GOT3 (cell line): ENCODE data around the gene NDUFB10.
A peak's percentile ranks its signal among the peaks of the same experiment; 100 is the strongest.
"Not testable (repeated sequence)": the region's sequence is repeated elsewhere in the genome, so short reads cannot be mapped to it uniquely, and the experiment has no call there.

Experiments
- DNase-seq: peaks from one replicate; lab custom pipeline; 2025; ENCODE audit warnings: mixed read lengths; lab: John Stamatoyannopoulos, UW

The NDUFB10 gene

GRCh38 chr16:1959269-1960039 lies at the start of gene NDUFB10:
Gene NDUFB10 (plus strand): TSS chr16:1959538. CDS start chr16:1959625, 87 bp downstream.
- DNase-seq = peak; percentile 82

DNA sequence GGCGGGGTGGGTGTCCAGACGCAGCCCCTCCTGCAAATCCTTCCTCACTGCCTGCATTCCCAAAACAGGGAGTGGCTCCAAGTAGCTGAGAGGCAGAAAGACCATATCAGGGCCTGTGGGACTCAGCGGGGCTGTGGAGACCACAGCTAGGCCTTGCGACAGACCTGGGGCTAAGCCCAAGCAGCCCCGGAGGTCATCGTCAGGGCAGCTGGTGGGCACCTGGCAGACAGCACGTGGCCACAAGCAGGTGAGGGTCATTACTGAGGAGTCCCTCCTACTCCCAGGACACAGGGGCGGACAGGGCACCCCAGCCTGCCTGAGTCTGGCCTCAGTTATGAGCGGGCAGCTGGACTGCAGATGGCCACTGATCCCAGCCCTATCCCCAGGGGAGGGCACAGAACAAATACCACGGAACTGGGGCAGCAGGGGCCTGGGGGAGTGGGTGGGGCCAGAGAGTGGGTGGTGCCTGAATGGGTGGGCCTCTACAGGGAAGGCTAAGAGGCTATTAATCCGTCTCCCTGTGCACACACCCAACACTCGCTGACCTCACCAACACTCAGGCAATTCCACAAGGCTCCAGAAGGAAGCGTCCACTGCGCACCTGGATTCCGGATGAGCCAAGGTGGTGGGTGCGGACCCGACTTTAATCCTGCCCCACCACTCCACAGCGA lies 49.6 kb upstream of the NDUFB10 start:
- DNase-seq = no peak

GRCh38 chr16:1911467-1912214 lies 47.7 kb upstream of the NDUFB10 start:
- DNase-seq = no peak

- no peak for DNase-seq
Measured at GRCh38 chr16:1912215-1912543, 47.2 kb upstream of the NDUFB10 start.

- DNase-seq = no peak
Measured at GRCh38 chr16:1913327-1914083, 45.8 kb upstream of the NDUFB10 start.

DNA sequence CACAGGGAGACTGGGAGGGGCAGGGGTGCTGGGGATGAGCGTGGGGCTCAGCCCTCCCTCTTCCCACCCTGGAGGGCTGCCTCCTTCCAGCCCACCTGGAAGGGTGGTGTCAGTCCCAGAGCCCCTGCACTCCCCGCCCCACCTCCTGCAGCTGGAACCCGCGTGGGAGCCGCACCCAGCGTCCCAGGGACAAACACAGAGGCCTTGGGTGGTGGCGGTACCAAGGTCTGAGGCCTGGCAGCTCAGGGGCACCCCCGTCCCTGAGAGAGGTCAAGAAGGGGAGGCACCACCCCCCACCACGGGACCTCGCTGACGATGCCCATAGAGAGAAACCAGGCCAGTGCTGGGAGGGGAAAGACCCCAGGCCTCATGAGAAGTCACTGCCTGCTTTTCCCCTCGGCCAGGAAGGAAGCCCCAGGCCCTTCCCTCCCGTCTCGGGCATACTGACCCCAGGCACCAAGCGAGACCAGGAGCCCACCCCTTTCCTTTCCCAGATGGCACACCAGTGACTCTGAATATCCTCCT lies 45.2 kb upstream of the NDUFB10 start:
- no peak for DNase-seq

DNA sequence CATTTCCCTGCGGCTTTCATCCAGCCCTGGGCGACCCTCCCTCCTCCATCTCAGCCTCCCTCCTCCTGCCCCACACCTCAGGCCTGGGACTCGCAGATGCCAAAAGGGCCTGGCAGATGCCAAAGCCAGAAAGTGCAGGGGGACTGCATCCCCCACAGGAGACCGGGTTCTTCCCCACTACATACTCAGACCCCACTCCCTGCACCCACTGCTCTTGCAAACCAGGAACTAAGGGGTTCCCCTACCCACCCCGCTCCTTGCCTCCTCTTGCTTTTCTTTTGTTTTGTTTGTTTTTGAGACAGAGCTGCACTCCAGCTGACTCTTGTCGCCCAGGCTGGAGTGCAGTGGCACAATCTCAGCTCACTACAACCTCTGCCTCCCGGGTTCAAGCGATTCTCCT lies 44.4 kb upstream of the NDUFB10 start:
- DNase-seq = no peak

DNA sequence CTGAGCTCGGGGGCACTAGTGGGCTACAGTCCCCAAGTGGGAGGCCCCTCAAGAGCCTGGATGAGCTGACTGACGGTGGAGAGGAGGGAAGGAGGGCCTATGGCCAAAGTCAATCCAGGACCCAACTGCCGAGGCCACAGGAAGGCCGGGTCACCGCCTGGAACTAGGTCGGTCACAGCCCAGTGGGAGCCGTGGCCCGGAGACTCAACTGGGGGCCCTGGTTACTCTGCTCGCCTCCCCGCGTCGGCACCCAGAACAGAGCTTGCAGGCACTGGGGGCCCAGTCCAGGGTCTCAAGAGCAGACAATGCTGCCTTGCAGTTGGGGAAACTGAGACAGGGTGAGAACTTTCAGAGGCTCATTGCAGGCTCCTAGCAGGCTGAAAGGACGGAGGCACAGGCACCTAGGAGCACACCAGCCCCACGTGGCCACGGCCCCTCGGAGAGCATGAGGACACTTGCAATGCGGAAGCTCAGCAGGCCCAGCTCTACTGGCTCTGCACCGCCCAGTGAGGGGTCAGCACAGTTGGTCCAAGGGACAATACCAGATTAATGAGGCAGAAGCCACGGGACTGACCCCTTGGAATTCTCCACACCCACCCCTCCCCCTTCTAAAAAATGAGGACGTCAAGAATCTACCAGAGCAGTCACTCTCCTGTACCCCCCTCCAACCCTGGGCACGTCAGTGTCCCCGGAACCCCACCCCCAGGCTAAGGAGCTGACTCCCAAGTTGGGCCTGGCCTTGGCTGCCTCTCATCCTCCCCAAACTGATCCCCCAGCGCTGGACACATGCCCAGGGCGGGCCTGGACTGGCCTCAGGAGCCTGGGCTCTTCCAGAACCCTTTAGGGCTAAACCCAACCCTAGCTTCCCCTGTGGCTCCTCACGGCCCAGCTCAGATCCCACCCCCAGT lies 43.4 kb upstream of the NDUFB10 start:
- DNase-seq = no peak

DNA sequence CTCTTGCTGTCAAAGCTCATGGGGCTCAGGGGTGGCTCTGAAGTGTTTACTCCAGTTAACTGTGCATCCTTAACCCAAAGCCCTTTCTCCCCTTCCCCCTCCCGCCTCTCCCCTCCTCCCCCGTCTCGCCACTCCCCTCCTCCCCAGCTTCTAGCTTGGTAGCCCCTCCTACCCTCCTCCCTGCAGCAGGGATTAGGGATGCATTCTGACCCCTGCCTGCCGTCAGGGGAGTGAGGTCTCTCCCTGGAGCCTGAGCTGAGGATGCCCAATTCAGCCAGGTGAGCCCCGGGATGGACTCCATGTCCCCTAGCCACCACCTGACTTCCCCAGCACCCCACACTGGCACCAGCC lies 42.7 kb upstream of the NDUFB10 start:
- no peak for DNase-seq

DNA sequence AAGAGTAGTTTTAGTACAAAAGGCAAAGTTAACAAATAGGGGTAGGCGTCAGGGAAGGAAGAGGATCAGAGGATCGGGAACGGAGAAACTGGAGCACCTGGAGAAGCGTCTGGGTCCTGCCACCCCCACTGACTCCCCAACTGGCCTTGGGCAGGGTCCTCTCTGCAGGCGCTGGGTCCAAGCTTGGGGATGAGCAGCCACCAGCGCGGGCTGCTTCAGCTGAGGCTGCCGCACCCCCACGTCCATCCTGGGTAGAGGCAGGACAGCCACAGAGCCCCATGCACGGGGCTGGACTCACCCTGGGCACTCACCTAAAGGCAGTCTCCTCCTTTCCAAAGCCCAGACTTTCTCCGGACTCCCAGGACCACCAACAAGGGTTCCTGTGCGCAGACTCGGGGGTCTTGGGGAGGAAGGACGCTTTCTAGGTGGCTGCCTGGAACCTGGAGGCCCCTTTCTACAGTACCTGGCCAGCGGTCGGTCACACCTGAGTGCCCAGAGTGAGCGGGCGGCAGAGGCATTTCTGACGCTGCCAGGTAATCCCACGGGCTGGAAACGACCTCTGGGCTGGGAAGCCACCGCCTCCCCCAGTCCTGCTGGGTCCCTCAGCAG lies 42.2 kb upstream of the NDUFB10 start:
- DNase-seq = no peak

- no peak for DNase-seq
Measured at GRCh38 chr16:1917665-1918350, 41.5 kb upstream of the NDUFB10 start.

GRCh38 chr16:1918351-1919326 lies 40.7 kb upstream of the NDUFB10 start, which contains the start of gene HS3ST6:
Gene HS3ST6 (minus strand): TSS chr16:1918415. CDS start chr16:1918323, 92 bp downstream.
- DNase-seq = no peak

GRCh38 chr16:1919327-1919998 lies 39.9 kb upstream of the NDUFB10 start:
- DNase-seq = no peak

GRCh38 chr16:1920122-1920521 lies 39.2 kb upstream of the NDUFB10 start:
- not testable (repeated sequence) for DNase-seq

DNA sequence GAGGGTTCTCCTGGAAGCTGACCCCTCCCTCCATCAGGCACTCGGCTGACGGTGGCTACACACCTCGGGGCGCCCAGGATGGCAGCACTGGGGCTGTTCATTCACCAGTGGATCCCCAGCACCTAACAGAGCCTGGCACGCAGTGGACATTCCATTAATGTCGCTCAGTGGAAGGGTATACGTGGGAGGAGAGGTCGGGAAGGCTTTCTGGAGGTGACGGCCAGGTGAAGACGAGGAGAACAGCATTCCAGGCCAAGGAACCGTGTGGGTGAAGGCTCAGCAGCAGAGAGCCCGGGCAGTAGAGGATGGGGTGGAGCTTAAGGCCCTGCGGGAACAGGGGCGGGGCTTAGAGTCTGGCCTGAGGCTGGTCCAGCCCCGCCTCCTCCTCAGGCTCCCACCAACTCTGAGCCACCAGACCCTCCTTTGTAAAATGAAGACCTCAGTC lies 38.6 kb upstream of the NDUFB10 start:
- DNase-seq = no peak

GRCh38 chr16:1922357-1922756 lies 37.0 kb upstream of the NDUFB10 start:
- no peak for DNase-seq

DNA sequence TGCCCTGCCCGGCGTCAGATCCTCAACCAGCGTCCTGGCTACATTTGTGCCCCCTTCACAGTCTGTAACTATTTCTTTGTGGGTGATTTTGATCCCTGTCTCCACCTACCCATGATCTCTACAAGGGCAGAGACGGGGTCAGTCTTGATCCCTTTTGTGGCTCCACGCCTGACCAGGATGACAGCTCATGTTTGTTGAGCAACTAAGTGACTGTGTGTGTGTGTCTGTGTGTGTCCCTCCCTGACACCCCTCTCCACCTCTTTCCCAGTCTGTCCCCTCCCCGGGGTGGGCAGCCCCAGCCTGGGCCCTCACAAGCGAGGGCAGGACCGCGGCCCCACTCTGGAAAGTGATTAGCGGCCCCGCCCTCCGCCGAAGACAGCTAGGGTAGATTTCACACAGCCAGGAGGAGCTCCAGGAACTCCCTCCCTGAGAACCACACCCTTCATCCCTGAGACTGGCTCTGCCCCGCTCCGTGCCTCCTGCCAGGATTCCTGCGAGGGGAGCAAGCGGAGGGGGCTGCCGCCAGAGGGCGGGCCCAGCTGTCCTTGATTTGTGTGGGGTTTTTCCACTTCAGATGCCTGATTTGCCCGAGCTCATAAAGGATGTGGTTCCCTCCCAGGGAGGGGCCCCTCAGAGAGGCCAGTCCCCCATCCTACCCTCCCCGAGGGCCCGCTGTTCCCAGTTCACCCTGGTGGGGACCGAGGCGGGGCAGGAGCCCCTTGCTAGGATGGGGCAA lies 35.9 kb upstream of the NDUFB10 start:
- DNase-seq = no peak
